MV-4-11 (cell line): ENCODE measurements around the gene STX4.

Experiments
- DNase-seq: peaks from one replicate; lab custom pipeline; 2025; lab: John Stamatoyannopoulos, UW

STX4 gene, protein sequence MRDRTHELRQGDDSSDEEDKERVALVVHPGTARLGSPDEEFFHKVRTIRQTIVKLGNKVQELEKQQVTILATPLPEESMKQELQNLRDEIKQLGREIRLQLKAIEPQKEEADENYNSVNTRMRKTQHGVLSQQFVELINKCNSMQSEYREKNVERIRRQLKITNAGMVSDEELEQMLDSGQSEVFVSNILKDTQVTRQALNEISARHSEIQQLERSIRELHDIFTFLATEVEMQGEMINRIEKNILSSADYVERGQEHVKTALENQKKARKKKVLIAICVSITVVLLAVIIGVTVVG

DNA sequence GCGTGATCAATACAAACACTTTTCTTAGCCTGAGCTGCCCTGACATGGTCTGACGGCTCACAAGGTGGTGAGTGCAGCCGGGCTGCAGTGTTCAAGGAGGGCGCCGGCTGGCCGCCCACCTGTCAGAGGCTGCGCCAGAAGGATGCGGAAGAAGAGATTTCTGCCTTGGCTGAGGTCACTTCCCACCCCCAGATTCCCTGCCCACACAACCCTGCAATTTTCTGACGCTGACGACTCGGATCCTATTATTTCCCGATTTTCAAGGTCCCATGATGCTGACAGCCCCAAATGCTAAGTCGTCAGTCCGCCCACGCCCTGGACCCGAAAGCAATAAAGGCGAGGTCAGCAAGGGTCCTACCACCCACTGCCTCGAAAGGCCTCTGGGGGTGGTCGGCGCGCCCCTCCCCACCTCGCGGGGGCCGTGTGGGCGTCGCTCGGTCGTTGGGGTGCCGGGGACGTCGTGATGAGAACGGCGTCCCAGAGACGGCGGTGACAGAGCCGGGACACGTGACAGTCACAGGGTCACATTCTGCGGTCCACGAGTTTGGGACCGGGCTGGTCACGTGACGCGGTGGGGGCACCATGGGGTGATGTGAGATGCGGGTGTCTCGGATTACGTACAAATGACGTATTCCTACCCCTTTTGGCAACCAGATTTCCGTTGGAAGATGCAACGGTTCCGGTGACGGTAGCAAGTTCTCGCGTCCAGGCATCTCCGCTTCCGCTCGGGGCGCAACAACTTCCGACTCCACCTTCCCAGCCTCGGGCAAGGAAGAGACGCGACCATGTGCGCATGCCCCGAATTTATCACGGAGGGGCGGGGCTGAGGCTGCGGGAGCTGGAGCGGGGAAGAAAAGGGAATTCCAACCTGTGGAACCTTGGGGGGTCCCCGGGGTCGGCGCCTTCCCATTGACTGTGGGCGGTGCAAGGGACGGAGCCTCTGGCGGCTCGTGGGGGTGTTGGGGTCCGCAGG lies at the start of gene STX4:
Gene STX4, plus strand, starts transcription at position 823 of the 973 bp plus-strand sequence. CDS start 248 bp downstream, outside the sequence.
- peak; percentile 97 for DNase-seq

DNA sequence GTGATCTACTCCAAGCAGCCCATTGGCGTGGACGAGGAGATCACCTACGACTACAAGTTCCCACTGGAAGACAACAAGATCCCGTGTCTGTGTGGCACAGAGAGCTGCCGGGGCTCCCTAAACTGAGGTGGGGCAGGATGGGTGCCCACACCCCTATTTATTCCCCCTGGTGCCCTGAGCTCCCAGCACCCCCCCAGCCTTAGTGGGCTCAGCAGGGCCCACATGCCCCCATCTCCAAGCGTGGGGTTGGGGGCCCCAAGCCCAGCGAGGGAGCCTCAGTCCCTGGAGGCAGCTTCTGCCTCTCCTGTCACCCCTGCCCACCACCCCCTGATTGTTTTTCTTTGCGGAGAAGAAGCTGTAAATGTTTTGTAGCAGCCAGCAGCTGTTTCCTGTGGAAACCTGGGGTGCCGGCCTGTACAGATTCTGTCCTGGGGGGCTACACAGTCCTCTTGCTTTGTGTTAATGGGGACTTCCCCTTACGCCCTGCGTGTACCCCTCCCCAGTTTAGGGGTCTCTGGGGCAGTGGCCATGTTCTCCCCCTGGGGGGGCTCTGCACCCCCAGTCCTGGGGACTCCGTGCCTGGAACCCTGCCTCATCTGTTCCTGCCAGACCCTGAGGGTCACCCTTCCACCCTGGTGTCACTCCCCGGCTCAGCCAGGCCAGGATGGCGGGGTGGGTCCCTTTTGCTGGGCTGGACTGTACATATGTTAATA lies 49.3 kb upstream of the STX4 start:
- no peak for DNase-seq

DNA sequence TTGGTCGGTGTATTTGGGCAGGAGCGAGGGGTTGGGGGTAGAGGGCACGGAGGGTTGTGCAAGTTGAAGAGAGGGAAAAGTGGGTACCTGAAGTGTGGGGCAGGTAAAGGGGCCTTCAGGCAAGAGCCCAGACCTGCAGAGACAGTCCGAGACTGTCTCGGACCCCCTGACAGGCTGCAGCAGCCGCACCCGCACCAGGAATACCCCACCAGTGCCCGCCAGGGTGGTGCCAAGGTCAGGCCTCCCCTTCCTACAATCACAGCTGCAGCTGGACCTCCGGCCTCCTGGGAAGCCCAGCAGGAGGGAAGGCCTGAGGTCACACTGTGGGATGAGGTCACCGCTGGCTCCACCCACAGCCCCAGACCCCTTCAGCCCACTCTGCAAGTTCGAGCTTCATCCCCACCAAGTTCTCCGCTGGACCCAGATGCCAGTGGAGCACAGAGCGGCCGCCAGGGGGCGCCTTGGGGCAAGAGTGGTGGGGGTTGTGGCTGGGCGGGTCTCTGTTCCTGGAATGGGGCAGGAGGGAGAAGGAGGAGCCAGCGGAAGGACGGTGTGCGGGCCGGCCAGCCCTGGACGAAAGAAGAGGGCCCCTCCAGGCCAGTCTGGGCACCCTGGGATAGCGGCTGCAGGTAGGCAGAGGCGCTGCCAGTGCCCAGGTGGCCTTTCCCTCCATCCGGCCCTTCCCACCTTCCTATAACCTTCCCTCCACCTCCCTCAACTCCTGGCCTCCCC lies 48.5 kb upstream of the STX4 start, which contains the start of gene HSD3B7:
Gene HSD3B7, plus strand, starts transcription at position 539 of the 732 bp plus-strand sequence. CDS start 452 bp downstream, outside the sequence.
- DNase-seq: peak; percentile 53

DNA sequence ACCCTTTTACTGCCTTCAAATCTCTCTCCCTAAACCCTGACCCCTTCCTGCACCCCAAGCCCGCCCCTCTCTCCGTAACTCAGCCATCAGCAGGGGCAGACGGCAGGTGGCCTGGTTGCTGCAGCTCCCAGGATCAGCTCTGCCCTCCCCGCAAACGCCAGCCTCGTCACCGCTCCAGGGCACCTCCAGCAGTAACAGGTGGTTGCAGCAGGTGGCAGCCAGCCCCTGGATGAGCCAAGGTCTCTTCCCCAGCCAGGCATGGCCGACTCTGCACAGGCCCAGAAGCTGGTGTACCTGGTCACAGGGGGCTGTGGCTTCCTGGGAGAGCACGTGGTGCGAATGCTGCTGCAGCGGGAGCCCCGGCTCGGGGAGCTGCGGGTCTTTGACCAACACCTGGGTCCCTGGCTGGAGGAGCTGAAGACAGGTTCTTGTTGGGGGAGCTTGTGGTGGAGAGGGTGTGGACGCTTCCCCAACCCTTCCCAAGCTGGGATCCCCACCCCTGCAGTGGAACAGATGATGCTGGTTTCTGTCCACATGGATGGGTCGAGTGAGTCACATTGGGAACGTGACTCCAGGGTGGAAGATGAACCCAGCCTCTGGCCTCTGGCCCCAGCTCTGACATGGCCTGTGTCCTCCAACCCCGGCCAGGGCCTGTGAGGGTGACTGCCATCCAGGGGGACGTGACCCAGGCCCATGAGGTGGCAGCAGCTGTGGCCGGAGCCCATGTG lies 47.8 kb upstream of the STX4 start:
- DNase-seq: no peak

DNA sequence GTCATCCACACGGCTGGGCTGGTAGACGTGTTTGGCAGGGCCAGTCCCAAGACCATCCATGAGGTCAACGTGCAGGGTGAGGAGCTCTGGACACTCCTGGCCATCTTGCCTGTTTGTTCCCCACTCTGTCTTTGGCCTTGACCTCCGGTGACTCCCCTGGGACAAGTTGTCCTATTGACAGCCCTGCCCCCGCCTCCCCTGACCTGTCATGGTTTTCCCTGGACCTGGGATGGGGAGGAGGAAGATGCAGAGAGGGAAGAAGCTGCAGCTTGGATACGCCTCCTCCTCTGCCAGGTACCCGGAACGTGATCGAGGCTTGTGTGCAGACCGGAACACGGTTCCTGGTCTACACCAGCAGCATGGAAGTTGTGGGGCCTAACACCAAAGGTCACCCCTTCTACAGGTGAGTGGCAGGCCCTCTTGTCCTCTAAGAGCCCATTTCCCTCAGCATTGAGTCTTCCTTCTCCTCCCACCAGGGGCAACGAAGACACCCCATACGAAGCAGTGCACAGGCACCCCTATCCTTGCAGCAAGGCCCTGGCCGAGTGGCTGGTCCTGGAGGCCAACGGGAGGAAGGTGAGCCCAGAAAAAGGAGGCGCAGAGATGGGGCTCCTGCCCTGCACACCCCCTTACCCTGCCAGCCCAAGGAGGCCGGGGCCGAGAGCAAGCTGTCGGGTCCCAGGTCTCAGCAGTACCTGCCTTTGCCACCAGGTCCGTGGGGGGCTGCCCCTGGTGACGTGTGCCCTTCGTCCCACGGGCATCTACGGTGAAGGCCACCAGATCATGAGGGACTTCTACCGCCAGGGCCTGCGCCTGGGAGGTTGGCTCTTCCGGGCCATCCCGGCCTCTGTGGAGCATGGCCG lies 47.0 kb upstream of the STX4 start:
- DNase-seq: no peak

DNA sequence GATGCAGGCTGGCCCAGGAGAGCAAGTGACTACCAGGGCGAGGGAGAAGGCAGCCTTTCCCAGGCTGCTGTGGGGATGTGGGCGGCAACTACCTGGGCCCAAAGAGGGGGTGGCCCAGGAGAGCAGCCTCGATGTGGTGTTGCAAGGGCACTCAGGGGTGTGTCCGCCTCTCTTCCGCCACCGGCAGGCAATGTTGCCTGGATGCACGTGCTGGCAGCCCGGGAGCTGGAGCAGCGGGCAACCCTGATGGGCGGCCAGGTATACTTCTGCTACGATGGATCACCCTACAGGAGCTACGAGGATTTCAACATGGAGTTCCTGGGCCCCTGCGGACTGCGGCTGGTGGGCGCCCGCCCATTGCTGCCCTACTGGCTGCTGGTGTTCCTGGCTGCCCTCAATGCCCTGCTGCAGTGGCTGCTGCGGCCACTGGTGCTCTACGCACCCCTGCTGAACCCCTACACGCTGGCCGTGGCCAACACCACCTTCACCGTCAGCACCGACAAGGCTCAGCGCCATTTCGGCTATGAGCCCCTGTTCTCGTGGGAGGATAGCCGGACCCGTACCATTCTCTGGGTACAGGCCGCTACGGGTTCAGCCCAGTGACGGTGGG lies 45.7 kb upstream of the STX4 start:
- DNase-seq: no peak

DNA sequence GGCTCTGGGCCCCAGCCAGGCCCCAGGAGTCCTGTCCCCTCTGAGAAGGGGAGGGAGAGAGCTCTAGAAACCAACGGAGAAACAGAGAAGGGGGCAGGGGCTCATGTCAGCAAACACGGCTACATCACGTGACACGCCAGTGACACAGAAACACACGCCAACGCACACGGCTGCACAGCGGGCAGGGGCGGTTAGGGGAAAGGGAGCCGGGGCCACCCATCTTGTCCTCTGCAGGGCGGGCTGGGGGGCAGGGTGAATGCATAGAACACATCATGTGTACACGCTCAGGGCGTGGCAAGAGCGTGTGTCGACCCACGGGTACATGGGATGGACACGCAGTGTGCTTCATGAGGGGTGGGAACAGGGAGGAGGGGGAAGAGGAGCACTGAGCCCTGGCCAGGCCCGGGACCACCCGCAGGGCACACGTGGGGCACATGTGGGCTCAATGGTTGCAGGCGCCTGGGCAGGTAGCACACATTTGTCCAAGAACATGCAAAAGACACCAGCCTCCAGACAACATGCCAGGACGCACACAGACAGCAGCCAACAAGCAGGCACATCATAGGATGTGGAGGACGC lies 43.8 kb upstream of the STX4 start:
- DNase-seq: no peak

DNA sequence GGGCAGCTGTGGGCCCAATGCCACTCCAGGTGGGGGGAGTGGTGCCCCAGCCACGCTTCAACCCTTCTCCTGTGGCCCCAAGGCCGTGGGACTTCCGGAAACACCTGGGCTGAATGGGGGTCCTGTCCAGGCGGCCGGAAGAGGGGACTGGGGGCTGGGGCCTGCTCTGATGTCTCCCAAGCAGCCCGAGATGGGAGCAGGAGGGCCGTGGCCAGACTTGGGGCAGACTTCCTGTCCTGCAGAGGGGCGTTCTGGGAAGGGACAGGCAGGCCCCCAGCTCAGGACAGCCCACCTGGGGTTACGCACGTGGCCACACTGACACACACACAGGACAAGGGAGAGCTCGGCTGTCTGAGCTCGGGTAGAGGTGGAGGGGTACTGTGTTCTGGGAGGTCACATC lies 43.3 kb upstream of the STX4 start:
- no peak for DNase-seq

DNA sequence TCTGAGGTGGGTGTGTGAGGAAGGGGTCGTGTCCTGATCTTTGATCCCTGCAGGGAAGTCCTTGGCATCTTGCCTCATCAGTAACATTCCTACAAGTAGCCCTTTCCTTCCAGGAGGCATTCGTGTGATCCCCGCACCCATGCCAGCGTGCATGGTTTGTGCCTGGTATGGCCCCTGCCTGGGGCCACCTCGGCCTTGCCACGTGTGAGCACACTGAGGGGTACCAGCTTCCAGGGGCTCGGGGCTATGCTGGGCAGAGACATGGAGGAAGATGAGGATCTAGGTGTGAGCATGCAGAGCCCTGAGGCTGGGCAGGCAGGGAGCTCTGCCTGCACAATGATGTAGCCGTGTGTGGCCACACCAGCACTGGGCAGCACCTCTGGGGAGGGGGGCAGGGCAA lies 42.3 kb upstream of the STX4 start:
- DNase-seq: no peak

DNA sequence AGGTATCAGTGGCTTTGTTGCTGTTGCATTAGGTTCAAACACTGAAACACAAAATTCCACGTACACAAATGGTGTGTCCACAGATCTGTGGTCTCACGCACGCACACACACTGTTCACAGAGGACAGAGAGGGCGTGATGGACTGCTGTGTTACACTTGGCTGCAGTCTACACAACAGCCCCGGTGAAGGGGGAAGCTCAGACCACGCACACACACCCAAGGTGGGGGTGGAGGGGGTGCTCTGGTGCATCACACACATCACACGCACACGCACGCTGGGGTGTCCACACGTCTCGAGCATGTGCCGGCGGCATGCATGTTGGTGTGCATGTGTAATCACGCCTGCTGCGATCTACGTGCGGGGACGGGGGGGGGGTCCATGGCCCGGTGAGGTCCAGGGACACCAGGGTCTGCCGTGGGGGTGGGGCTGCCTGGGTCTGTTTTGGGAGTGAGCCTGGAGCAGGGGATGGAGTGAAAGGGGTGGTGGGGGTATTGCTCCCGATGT lies 41.0 kb upstream of the STX4 start:
- DNase-seq: peak; percentile 23

DNA sequence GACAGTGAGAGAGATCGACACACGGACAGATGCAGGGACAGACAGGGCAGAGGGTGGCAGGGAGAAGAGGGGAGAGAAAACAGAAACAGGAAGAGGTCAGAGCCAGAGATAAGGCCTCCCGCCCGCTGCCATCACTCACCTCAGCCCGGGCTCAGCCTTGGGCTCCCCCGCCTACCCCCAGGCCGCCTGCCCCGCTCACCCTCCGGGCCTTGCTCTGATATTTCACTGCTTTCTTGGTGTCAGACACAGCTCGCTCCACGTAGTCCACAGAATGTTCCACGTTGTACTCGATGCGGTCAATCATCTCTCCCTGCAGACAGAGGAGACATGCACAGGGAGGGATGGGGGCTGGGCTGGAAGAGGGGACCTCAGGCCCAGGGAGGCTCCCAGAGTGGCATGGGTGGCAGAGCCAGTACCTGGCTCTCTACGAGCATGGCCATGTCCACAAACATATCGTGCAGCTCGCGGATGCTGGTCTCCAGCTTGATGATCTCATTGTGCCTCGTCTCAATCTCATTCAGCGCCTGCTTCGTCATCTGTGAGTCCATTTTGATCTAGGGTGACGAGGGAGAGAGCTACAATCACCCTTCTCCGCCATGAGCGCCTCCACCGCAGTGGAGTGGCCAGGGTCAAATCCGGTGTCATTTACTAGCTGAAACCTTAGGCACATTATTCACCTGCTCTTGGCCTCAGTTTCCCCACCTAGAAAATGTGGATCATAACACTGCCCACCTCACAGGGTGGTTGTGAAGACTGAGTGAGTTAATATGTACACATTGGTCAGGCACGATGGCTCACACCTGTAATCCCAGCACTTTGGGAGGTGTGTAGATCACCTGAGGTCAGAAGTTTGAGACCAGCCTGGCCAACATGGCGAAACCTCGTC lies 40.2 kb upstream of the STX4 start:
- DNase-seq: peak; percentile 70

DNA sequence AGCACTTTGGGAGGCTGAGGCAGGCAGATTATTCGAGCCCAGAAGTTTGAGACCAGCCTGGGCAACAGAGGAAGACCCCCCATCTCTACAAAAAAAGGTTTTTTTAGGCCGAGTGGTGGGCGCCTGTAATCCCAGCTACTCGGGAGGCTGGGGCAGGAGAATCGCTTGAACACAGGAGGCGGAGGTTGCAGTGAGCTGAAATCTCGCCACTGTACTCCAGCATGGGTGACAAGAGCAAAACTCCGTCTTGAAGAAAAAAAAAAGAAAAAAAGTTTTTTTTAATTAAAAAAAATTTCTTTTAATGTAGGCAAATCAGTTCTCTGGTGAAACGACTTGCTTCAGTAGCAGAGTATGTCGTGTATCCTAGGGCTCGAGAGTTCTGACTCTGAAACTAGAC lies 37.4 kb upstream of the STX4 start:
- no peak for DNase-seq

DNA sequence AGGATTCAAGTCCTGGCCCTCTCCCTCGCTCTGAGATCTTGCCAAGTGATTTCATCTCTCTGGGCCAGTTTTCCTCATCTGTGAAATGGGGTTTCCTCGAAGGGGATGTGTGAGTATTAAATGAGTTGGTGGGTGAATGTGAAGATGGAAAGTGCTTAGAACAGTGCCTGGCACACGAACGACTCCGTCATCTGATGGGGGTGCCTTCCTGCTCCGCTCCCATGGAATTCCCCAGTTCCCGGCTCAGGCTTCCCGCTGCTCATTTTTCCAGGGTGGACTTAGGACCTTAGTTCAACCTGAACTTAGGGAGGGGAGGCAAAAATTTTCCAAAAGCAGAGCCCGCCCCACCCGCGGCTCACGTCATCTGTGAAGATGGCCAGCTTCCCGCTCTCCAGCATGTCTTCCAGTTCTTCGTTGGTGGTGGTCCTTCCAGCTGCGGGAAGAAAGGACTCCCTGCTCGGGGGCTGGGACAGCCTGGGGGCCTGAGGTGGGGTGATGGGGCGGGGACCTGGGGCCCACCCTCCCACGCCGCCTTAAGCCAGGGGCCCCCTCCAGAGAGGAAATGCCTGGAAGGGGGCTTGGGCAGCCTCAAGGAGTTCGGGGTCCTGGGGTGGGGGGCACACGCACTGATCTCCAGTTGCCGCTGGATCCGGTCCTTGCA lies 36.9 kb upstream of the STX4 start:
- no peak for DNase-seq

DNA sequence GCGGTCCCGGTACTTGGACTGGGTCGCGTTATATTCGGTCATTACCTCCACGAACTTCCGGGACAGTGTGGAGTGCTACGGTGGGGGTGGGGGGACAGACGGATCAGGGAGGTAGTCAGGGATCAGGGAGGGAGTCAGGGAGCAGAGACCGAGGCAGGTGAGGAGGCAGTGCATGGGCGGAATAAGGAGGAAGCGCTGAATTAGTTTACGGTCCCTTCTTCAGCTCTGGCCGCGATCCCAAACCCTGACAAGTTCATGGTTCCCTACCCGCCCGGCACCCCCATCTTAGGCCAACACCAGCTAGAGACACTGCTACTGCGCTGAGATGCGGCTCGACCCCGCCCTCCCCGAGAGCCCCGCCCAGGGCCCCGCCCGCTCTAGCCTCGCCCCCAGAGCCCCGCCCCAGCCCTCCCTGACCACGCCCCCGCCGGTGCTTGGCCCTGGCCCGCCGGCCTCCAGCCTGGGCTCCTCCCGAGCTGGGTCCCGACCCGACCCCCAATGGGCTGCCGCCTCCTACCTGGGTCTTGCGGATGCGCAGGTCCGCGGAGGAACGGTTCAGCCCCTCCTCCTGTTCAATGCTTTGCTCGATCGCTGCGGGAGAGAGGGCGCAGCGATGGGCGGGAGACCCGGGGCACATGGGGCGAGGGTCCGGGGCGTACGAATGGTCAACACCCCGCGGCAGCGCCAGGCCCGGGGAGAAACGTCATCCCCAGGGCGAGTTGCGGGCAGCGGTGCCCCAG lies 36.2 kb upstream of the STX4 start:
- DNase-seq: peak; percentile 76

DNA sequence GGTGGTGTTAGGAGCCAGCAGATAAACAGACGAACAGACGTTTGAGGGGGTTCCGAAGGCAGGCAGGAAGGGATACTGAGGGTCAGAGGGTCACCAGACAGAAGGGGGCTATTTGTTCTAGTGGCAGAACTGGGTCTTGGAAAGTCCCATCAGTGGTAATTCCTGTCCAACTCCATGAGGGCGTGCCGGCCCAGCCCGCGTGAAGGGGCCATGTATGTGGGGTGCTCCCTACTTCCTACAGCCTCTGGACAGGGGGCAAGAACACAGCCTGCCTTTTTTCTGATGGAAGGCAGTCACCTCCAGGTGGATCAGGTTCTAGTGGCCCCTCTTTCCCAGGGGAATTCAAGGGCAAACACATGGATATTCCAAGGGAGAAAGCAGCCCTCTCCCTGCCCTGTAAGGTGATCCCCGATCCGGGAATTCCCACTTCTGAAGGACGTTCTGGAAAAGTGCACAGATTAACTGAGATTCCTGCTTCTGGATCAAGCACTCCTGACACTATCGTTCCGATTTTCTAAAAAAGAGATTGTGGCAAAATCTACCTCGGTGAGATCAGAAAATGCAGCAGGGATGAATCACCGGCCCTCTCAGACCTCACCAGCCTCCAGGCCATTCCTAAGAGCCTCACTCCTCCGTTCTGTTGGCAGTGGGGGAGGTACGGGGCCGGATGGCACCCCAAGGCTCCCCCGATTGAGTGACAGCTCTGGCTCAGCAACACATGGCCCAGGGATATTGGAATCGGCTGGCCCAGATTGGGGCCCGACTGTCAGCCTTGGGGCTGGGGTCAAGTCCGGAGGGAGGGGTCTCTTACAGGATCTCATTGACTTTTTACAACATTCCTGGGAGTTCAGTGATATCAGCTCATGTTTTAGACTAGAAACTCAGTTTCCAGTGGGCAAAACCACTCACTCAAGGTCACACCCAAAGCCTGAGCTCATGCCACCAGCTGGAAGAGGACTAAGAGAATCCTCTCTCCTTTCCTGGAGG lies 35.3 kb upstream of the STX4 start:
- no peak for DNase-seq
